Thyroid gland (tissue), 4 donors: ENCODE data around the gene ZMIZ1.

Experiments
- POLR2A ChIP-seq, 2 donors: fragments of 450-650 bp; IDR thresholded peaks; one replicate each; pipeline ENCODE4 v1.6.1; 2017; ENCODE audit warnings: antibody characterized with exemption in 2 of 2, mild to moderate bottlenecking in 2 of 2, moderate library complexity in 1 of 2
- TF ChIP-seq, protein P1 (sequence below), 6 experiments: fragments of 200-600 bp in 3 of 6; fragments of 450-650 bp in 3 of 6; sonication (generic) in 3 of 6; IDR thresholded peaks; one replicate each; pipeline ENCODE4 v1.5.1; 2016 to 2019; ENCODE audit warnings: antibody characterized with exemption in 6 of 6, mild to moderate bottlenecking in 2 of 6, inconsistent platforms in 1 of 6, moderate library complexity in 1 of 6

DNA sequence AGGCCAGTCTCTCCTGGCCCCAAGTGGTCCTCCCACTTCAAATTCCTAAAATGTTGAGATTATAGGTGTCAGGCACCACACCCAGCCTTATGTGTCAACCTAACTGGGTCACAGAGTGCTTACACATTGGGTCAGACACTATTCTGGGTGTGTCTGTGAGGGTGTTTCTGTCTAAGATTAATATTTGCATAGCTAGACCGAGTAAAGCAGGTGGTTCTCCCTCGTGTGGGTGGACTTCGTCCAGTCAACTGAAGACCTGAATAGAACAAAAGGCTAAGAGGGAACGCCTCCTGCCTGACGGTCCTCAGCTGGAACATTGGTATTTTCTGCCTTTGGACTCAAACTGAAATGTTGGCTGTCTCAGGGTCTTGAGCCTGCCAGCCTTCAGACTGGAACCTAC lies 290.0 kb downstream of the ZMIZ1 start:
- TF ChIP-seq, protein P1, sequence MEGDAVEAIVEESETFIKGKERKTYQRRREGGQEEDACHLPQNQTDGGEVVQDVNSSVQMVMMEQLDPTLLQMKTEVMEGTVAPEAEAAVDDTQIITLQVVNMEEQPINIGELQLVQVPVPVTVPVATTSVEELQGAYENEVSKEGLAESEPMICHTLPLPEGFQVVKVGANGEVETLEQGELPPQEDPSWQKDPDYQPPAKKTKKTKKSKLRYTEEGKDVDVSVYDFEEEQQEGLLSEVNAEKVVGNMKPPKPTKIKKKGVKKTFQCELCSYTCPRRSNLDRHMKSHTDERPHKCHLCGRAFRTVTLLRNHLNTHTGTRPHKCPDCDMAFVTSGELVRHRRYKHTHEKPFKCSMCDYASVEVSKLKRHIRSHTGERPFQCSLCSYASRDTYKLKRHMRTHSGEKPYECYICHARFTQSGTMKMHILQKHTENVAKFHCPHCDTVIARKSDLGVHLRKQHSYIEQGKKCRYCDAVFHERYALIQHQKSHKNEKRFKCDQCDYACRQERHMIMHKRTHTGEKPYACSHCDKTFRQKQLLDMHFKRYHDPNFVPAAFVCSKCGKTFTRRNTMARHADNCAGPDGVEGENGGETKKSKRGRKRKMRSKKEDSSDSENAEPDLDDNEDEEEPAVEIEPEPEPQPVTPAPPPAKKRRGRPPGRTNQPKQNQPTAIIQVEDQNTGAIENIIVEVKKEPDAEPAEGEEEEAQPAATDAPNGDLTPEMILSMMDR (IDR thresholded peaks at IDR 0.05), result no peak
- no peak for TF ChIP-seq POLR2A (IDR thresholded peaks at IDR 0.05)
